HFF-Myc (cell line): ENCODE data around the gene BACE2.
A peak's percentile ranks its signal among the peaks of the same experiment; 100 is the strongest.

Experiments used
- DNase-seq: peaks from one replicate; pipeline ENCODE4 v3.0.0-alpha.2; 2011; ENCODE audit warnings: low read depth; ENCODE audit errors: extremely low read depth
- H3K4me3 ChIP-seq: replicated peaks from 2 replicates; pipeline ENCODE4 v1.5.1; 2011; ENCODE audit warnings: low read depth, mild to moderate bottlenecking, control low read depth, low read length
- CTCF ChIP-seq: IDR thresholded peaks from 2 replicates; pipeline ENCODE4 v1.5.1; 2012; ENCODE audit warnings: mild to moderate bottlenecking, low read depth, low read length, control low read depth; ENCODE audit errors: missing control alignments

BACE2 gene

GRCh38 chr21:41130883-41131282 lies 37.1 kb upstream of the BACE2 start:
- no peak overlapping the region for H3K4me3 ChIP-seq
- no peak for DNase-seq
- no peak for TF ChIP-seq CTCF

- peak; percentile 41 for DNase-seq
- H3K4me3 ChIP-seq, result no peak overlapping the region
- peak; percentile 67 for TF ChIP-seq CTCF
Observed at GRCh38 chr21:41133874-41134522, 34.0 kb upstream of the BACE2 start.

GRCh38 chr21:41135746-41136145 lies 32.2 kb upstream of the BACE2 start:
- H3K4me3 ChIP-seq, result no peak overlapping the region
- no peak for DNase-seq
- no peak for TF ChIP-seq CTCF

GRCh38 chr21:41136286-41136685 lies 31.7 kb upstream of the BACE2 start:
- H3K4me3 ChIP-seq, result no peak overlapping the region
- no peak for DNase-seq
- TF ChIP-seq CTCF, result no peak

- DNase-seq, result no peak
- no peak overlapping the region for H3K4me3 ChIP-seq
- TF ChIP-seq CTCF, result no peak
Observed at GRCh38 chr21:41137401-41137800, 30.6 kb upstream of the BACE2 start.

GRCh38 chr21:41137889-41138288 lies 30.1 kb upstream of the BACE2 start:
- H3K4me3 ChIP-seq, result no peak overlapping the region
- no peak for DNase-seq
- no peak for TF ChIP-seq CTCF

GRCh38 chr21:41138711-41139110 lies 29.2 kb upstream of the BACE2 start:
- no peak for TF ChIP-seq CTCF
- H3K4me3 ChIP-seq, result no peak overlapping the region
- DNase-seq, result no peak
